Ishikawa (cell line): ENCODE data around the gene COX4I1.

Experiments
- CEBPB ChIP-seq: IDR thresholded peaks from 2 replicates; pipeline ENCODE4 v1.6.1; 2012
- CREB1 ChIP-seq: IDR thresholded peaks from 2 replicates; pipeline ENCODE4 v1.6.1; 2012; ENCODE audit warnings: low read depth
- EGR1 ChIP-seq: IDR thresholded peaks from 2 replicates; pipeline ENCODE4 v1.6.1; 2012
- EP300 ChIP-seq: IDR thresholded peaks from 2 replicates; pipeline ENCODE4 v1.6.1; 2012; ENCODE audit warnings: borderline replicate concordance
- FOXM1 ChIP-seq: IDR thresholded peaks from 2 replicates; pipeline ENCODE4 v1.6.1; 2012; ENCODE audit warnings: low read depth, borderline replicate concordance
- NFIC ChIP-seq: IDR thresholded peaks from 2 replicates; pipeline ENCODE4 v1.6.1; 2012
- RAD21 ChIP-seq: IDR thresholded peaks from 2 replicates; pipeline ENCODE4 v1.6.1; 2012; ENCODE audit warnings: low read depth
- TAF1 ChIP-seq: IDR thresholded peaks from 2 replicates; pipeline ENCODE4 v1.6.1; 2012; ENCODE audit warnings: low read depth, mild to moderate bottlenecking
- TCF12 ChIP-seq: IDR thresholded peaks from 2 replicates; pipeline ENCODE4 v1.6.1; 2012; ENCODE audit warnings: low read depth
- TEAD4 ChIP-seq: IDR thresholded peaks from 2 replicates; pipeline ENCODE4 v1.6.1; 2012
- YY1 ChIP-seq: IDR thresholded peaks from 2 replicates; pipeline ENCODE4 v1.6.1; 2012; ENCODE audit warnings: low read depth
- ZBTB7A ChIP-seq: IDR thresholded peaks from 2 replicates; pipeline ENCODE4 v1.6.1; 2012; ENCODE audit warnings: low read depth
- TF ChIP-seq, protein P1 (sequence below): IDR thresholded peaks from 2 replicates; pipeline ENCODE4 v1.6.1; 2012
- TF ChIP-seq, protein P2 (sequence below): IDR thresholded peaks from 2 replicates; pipeline ENCODE4 v1.6.1; 2012; ENCODE audit warnings: low read depth, mild to moderate bottlenecking
- TF ChIP-seq, protein P3 (sequence below): IDR thresholded peaks from 2 replicates; pipeline ENCODE4 v1.6.1; 2012

COX4I1 gene

DNA sequence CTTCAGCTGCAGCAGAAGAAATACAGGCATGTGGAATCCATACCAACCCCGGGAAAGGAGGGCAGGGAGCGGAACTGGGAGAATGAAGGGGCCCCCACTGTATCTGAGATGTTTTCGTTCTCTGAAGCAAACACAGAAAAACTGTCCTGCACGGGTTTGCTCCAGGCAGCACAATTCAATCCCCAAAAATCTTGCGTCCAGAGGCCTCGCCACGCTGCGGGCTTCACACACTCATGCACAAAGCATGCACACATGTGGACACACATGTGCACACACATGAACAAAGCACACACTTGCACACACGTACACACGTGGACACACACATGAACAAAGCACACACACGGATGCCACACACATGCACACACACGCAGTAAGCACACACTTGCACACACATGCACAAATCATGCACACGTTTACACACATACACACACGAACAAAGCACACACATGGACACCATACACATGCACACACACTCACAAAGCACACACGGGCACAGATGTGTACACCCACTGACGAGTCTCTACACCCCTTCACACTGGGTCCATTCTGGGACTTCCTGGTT lies 27.3 kb downstream of the COX4I1 start:
- TF ChIP-seq, protein P1, sequence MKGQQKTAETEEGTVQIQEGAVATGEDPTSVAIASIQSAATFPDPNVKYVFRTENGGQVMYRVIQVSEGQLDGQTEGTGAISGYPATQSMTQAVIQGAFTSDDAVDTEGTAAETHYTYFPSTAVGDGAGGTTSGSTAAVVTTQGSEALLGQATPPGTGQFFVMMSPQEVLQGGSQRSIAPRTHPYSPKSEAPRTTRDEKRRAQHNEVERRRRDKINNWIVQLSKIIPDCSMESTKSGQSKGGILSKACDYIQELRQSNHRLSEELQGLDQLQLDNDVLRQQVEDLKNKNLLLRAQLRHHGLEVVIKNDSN, result no peak
- TF ChIP-seq, protein P2, sequence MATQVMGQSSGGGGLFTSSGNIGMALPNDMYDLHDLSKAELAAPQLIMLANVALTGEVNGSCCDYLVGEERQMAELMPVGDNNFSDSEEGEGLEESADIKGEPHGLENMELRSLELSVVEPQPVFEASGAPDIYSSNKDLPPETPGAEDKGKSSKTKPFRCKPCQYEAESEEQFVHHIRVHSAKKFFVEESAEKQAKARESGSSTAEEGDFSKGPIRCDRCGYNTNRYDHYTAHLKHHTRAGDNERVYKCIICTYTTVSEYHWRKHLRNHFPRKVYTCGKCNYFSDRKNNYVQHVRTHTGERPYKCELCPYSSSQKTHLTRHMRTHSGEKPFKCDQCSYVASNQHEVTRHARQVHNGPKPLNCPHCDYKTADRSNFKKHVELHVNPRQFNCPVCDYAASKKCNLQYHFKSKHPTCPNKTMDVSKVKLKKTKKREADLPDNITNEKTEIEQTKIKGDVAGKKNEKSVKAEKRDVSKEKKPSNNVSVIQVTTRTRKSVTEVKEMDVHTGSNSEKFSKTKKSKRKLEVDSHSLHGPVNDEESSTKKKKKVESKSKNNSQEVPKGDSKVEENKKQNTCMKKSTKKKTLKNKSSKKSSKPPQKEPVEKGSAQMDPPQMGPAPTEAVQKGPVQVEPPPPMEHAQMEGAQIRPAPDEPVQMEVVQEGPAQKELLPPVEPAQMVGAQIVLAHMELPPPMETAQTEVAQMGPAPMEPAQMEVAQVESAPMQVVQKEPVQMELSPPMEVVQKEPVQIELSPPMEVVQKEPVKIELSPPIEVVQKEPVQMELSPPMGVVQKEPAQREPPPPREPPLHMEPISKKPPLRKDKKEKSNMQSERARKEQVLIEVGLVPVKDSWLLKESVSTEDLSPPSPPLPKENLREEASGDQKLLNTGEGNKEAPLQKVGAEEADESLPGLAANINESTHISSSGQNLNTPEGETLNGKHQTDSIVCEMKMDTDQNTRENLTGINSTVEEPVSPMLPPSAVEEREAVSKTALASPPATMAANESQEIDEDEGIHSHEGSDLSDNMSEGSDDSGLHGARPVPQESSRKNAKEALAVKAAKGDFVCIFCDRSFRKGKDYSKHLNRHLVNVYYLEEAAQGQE, result no peak
- TF ChIP-seq EGR1, result no peak
- no peak for TF ChIP-seq NFIC
- TF ChIP-seq TCF12, result no peak
- no peak for TF ChIP-seq TEAD4
- no peak for TF ChIP-seq TAF1
- no peak for TF ChIP-seq EP300
- no peak for TF ChIP-seq YY1
- no peak for TF ChIP-seq CEBPB
- no peak for TF ChIP-seq RAD21
- TF ChIP-seq, protein P3, sequence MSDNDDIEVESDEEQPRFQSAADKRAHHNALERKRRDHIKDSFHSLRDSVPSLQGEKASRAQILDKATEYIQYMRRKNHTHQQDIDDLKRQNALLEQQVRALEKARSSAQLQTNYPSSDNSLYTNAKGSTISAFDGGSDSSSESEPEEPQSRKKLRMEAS, result no peak
- TF ChIP-seq CREB1, result no peak
- no peak for TF ChIP-seq FOXM1

DNA sequence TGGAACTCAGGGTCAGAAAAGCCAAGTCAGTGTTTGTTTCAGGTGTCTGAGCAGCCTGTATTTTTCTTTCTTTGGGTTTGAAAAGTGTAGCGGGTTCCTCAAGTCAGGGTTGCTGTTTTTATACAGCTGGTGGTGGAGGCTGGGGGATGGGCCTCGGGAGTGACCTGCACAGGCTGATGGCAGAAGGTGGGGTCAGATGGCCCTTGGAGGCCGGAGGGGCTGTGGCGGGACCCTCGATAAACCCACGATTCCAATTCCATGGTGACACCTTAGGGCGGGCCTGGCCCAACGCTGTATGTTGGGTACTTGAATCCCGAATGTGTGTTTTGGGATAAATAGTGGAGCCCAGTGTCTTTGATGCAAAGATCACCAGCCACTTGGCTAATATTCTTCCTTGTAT lies 28.7 kb downstream of the COX4I1 start:
- TF ChIP-seq, protein P1, result no peak
- TF ChIP-seq YY1 (no peak), NFIC (no peak), EP300 (no peak), FOXM1 (no peak), CEBPB (no peak), EGR1 (no peak), CREB1 (no peak), RAD21 (no peak), TCF12 (no peak), ZBTB7A (no peak), TAF1 (no peak), TEAD4 (no peak)
- TF ChIP-seq, protein P2, result no peak
- TF ChIP-seq, protein P3, result no peak

DNA sequence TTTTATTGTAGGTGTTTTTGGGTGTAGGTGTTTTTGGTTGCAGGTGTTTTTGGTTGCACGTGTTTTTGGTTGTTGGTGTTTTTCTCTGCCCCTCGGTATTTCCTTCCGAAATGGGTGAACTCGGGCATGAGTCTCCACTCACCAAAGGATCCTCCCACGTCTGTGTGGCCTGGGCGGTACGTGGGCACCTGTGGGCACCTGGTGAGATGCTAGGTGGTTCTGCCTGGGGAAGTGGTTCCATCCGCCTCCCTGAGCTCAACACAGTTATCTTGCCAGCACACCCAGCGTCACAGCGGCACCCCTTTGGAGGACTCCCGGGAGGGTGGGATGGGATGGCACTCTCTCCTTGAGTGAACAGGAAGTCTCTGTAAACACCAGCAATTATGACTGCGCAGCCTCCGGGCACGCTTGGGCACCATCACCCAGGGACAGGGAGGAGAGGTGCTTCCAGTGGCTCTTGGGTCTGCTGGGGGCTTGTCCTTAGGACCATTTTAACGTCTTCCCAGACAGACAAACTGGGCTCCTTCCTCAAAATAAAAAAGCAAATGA lies 29.8 kb downstream of the COX4I1 start:
- TF ChIP-seq ZBTB7A (no peak), CEBPB (no peak), EGR1 (no peak), TAF1 (no peak)
- TF ChIP-seq, protein P2, result no peak

DNA sequence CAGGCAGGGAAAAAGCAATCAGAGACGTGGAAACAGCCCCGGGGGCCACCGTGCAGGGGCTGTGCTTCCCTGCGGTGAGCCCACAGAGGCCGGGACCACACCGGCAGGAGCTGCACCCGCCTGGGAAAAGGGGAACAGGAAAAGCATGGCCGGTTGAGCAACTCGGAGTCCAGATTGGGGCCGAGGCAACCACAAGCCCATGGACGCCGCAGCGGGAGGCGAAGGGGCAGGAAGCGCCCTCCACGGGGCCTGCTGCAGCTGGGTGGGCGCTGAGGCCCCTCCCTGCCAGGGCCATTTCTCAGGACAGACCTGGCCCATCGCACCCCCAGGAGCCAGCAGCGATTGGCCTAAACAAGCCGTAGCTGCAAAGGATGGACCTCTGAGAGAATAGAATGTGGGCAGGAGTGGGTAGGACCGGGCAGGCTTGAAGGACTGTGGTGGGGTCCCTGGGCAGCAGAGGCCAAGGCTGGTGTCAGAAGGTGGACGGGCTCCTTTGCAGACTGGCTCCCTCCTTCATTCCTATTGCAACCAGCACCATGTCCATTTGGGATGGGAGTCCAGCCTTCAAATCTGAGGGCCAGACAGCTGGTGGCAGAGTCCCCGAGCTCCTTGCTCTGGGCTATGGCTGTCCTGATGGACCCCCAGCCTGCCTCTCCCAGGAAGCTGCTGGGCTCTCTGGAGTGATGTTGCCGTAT lies 30.4 kb downstream of the COX4I1 start:
- TF ChIP-seq ZBTB7A (no peak), TAF1 (no peak), EP300 (no peak), CEBPB (no peak), EGR1 (no peak), TEAD4 (no peak), FOXM1 (no peak), NFIC (no peak), RAD21 (no peak), CREB1 (no peak), YY1 (no peak), TCF12 (no peak)
- TF ChIP-seq, protein P1, result no peak
- TF ChIP-seq, protein P2, result no peak
- TF ChIP-seq, protein P3, result no peak
